K562 (cell line): ENCODE data around the gene FAM111B. TPM values are rescaled to one million over a fixed set of nuclear protein-coding genes. Genes with fewer than 3 reads are reported as not detected.

Experiments
- BCOR ChIP-seq: fragments of 450-650 bp; IDR thresholded peaks from 2 replicates; pipeline ENCODE4 v1.6.1; 2016
- GABPB2 ChIP-seq: fragments of 250-450 bp; sonication (Bioruptor Pico); conservative IDR thresholded peaks from 2 replicates; pipeline ENCODE4 v1.5.1; 2021; ENCODE audit warnings: mild to moderate bottlenecking
- JUND ChIP-seq, 2 experiments: IDR thresholded peaks; 2 replicates in 1 of 2; 3 replicates in 1 of 2; pipeline ENCODE4 v1.6.1; 2011; ENCODE audit warnings: borderline replicate concordance in 2 of 2, low read depth in 2 of 2, low read length in 2 of 2, improper control_type of control experiment in 1 of 2, missing biosample characterization in 1 of 2, missing genetic modification characterization in 1 of 2, missing genetic modification reagents in 1 of 2
- KDM1A ChIP-seq, 2 experiments: fragments of 450-650 bp; IDR thresholded peaks; 2 replicates each; pipeline ENCODE4 v1.6.1; 2016; ENCODE audit warnings: mild to moderate bottlenecking in 2 of 2
- MGA ChIP-seq: fragments of 450-650 bp; IDR thresholded peaks from 2 replicates; pipeline ENCODE4 v1.6.1; 2016; ENCODE audit warnings: mild to moderate bottlenecking, moderate library complexity
- PCBP2 ChIP-seq: fragments of 200-400 bp; formaldehyde crosslinking; IDR thresholded peaks from 2 replicates; pipeline ENCODE4 v1.6.1; 2018; ENCODE audit warnings: low read length, low read depth, mild to moderate bottlenecking, moderate library complexity; ENCODE audit not compliant: poor library complexity, severe bottlenecking
- PTTG1 ChIP-seq: fragments of 450-650 bp; IDR thresholded peaks from 2 replicates; pipeline ENCODE4 v1.6.1; 2016; ENCODE audit warnings: low read depth, mild to moderate bottlenecking, missing genetic modification characterization, missing compliant biosample characterization
- SRSF7 ChIP-seq: fragments of 200-400 bp; formaldehyde crosslinking; optimal IDR thresholded peaks from 2 replicates; pipeline ENCODE3; 2017; ENCODE audit warnings: mild to moderate bottlenecking, low read depth, low read length
- ZNF316 ChIP-seq: fragments of 450-650 bp; IDR thresholded peaks from 2 replicates; pipeline ENCODE4 v1.6.1; 2016
- ZNF445 ChIP-seq: fragments of 250-450 bp; sonication (Bioruptor Pico); IDR thresholded peaks from 2 replicates; pipeline ENCODE4 v1.4.0; 2020; ENCODE audit warnings: low read depth, mild to moderate bottlenecking, moderate library complexity
- polyA plus RNA-seq, 8 experiments: library from polyadenylated mRNA; depleted of rRNA in 4 of 8; stranded (reverse) in 5 of 8; unstranded in 3 of 8; fragments of >200 nt; fragmentation: Nextera tagmentation in 2 of 8; fragmentation: Illumina TruSeq in 1 of 8; extraction: Ambion mirVana in 2 of 8; extraction: Trizol in 1 of 8; gene quantifications; 2 replicates each; pipeline versions ENCODE4 v1.2.1 to v1.2.3, GENCODE V29; 2011 to 2014; ENCODE audit warnings: inconsistent platforms in 1 of 8, missing spikeins in 1 of 8
- total RNA-seq, 7 experiments: library from RNA; depleted of rRNA in 6 of 7; stranded (reverse); fragments of >200 nt in 6 of 7; fragmentation: Illumina TruSeq in 2 of 7; extraction: Trizol in 2 of 7; gene quantifications; 2 replicates each; pipeline versions ENCODE4 v1.2.1 to v1.2.3, GENCODE V29; 2011 to 2021; ENCODE audit warnings: low replicate concordance in 1 of 7

The FAM111B gene
- total and polyA plus RNA-seq, 9 of the 15 experiments (the other 6 are each of a cell fraction or from before 2014, with no cell fraction given) = 0.01 to 0.33 (median 0.06) TPM; not detected in 5

GRCh38 chr11:59142530-59143507 is 35.8 kb downstream of the FAM111B start, which contains the start of gene FAM111A (continued):
- TF ChIP-seq MGA (peak; percentile 50; the same call in 1 of the 2 replicates), PCBP2 (no peak), SRSF7 (no peak), KDM1A (IDR thresholded peaks at IDR 0.05) (no peak), ZNF445 (no peak), ZNF316 (no peak), PTTG1 (no peak), BCOR (no peak), GABPB2 (CRISPR knock-in tag) (no peak), JUND (IDR thresholded peaks at IDR 0.05; ENCODE audit: borderline replicate concordance, low read depth, low read length) (peak; percentile 15; the same call in 1 of the 2 replicates), JUND (tag; IDR thresholded peaks at IDR 0.05; ENCODE audit: borderline replicate concordance, low read depth, low read length) (no peak; the same call in 2 of the 3 replicates)
